GM19043 (cell line): ENCODE measurements around the gene SLC25A20.
"Not testable (repeated sequence)": the region's sequence is repeated elsewhere in the genome, so short reads cannot be mapped to it uniquely, and the experiment has no call there.

Experiments
- ATAC-seq: cut with Tn5 transposase; IDR thresholded peaks from one replicate; pipeline ENCODE4 v1.9.1; 2021; ENCODE audit warnings: low read depth; ENCODE audit not compliant: unreplicated experiment

The SLC25A20 gene, protein sequence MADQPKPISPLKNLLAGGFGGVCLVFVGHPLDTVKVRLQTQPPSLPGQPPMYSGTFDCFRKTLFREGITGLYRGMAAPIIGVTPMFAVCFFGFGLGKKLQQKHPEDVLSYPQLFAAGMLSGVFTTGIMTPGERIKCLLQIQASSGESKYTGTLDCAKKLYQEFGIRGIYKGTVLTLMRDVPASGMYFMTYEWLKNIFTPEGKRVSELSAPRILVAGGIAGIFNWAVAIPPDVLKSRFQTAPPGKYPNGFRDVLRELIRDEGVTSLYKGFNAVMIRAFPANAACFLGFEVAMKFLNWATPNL

DNA sequence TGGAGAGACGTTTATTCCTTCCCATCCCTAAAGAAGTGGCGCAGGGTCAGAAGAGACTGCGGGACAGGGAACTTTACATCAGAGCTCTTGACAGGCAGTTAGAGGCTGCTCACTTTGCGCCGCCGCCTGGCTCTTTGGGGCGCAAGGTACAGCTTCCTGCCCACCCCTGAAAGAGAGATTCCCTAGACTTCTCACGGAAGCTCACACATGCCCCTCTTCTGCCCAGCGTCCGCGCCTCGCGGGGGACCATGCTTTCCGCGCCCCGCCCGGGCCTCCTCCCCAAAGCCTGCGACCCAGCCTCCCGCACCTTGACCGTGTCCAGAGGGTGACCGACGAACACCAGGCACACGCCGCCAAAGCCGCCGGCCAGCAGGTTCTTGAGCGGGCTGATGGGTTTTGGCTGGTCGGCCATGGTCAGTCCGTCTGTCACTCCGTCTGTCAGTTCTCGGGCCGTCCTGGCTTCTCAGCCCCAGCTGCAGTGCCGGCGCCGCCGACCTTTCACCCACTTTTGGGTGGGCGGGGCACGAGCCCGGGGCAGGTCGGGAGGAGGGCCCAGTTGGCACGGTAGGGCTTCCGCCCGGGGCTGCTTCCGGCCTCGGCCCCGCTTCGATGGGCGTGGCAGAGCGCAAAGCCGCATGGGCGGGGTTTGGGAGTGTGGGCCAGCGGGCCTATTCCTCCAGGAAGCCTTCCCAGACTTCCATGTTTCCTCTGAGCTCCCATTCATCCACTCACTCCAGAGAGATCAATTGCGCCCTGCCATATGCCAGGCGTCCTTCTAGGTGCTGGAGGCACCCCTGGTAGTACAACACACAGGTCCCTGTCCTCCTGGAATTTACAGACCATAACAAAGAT lies at the start of gene SLC25A20:
SLC25A20 (minus strand) TSS at position 500 of the 852 bp plus-strand sequence; CDS start at position 412, 88 bp downstream.
- peak; percentile 88 for ATAC-seq

DNA sequence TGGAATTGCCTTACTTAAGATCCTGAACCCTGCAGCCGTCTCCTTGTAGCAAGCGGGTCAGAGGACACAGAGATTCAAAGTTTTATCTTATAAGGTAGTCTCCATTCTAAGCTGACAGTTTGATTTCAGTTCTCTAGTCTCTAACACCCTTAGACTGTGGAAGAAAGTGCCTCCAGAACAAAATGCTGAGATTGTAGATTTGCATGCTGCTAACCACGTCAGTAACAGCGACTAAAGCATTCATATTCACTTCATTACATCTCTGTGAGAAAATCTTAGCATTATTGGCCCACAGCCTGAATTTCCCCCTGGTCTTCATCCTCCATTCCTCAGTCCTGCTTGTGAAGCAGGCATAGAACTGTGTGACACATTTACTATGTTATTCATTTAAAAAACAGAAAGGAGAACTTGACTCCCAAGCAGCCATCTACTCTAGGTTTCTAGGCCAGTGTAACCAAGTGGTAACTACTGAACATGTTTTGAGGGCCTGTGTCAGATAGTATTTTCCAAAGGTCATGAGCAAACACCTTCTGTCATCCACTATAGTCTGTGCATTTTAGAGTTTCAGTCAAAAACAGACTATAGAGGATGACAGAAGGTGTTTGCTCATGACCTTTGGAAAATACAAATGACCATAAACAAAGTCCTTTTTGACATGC lies 47.3 kb upstream of the SLC25A20 start:
- ATAC-seq, result no peak

DNA sequence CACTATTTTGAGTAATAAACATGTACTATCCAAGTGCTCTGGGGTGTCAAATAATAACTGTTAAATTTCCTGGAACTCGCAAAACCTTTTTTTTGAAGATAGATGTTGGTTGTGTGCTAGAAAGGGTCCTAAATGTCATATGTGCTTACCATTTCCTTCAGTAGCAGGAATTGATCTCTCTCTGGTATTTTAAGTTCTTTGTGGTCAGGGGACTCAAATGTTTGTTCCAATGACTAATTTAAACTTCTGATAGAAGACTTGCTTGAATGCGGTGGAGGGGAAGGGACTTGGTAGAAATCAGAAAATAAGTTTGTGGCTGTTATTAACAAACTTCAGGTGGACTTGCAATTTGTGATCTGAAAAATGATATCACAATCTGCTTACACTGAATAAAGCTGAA lies 46.8 kb upstream of the SLC25A20 start:
- no peak for ATAC-seq

DNA sequence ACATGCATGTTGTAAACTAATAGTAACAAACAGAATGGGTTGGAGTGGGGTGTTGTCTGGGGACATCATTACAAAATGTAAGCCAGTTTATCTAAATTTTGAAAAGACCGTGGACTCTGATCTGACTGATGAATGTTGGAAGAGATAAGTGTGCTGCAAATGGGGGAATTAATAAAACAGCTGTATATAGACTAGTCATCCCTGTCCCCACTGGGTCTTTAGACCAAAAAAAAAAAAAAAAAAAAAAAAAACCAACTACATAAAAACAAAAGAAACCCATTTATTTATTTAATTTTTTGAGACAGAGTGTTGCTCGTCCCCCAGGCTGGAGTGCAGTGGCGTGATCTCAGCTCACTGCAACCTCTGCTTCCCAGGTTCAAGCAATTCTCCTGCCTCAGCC lies 40.0 kb upstream of the SLC25A20 start:
- ATAC-seq, result no peak

DNA sequence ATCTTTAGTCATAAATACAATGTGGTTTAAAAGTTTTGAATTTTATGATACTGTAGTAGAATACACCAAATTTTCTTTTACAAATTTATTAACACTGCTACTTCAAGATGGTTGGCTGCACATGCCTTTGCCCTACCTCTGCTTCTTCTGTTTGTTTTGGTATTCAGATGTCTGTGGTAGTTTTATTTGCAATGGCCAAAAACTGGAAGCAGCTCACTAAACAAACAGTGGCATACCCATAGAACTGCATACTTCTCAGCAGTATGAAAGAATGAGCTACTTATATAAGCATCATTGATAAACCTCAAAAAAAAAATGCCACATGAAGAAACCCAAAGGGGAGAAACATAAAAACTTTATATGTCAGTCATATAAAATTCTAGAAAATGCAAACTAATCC lies 39.5 kb upstream of the SLC25A20 start:
- ATAC-seq, result no peak

DNA sequence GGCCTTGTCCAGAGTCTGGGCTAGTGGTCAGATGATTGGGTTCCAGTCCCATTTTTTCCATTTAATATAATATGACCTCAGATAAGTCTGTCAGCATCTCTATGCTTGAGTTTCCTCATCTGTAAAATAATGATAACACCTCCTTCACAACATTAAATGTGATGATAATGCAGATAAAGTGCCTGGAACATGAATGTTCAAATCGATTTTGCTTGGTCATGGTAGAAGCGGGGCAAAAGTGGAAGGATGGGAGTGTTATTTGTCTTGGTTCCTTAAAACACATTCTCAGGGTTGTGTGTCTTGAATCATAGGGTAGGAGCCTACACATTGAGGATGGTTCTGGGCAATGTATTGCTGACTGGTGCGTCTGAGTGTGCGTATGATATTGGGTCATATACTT lies 36.8 kb upstream of the SLC25A20 start:
- no peak for ATAC-seq

DNA sequence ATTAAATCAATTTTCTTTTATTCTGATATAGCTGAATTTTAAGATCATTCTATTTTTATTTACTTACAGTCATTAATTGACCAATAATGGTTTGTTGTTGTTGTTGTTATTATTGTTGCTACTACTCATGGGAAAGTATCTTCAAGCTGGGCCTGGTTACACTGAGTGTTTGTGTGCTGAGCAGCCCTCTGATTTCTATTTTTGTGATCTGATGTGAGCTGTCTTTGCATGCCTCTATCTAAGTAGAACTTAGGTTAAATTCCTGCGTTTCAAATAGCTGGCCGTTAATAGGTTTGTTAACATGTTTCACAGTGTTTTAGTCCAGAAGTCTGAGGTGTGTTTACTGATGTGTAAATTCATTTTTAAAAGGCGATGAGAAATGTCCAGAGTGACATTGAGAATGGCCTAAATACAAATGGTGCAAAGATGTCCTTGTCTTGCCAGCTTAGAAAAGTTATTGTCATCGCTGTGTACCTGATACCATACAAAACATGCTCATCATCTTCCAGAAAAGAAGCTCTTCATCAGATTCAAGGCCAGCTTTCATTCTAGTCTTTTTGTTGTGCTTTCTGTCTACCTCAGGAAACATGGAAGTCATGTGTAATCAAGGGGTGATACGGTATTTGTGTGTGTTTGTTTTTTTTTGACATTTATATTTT lies 35.8 kb upstream of the SLC25A20 start:
- no peak for ATAC-seq

DNA sequence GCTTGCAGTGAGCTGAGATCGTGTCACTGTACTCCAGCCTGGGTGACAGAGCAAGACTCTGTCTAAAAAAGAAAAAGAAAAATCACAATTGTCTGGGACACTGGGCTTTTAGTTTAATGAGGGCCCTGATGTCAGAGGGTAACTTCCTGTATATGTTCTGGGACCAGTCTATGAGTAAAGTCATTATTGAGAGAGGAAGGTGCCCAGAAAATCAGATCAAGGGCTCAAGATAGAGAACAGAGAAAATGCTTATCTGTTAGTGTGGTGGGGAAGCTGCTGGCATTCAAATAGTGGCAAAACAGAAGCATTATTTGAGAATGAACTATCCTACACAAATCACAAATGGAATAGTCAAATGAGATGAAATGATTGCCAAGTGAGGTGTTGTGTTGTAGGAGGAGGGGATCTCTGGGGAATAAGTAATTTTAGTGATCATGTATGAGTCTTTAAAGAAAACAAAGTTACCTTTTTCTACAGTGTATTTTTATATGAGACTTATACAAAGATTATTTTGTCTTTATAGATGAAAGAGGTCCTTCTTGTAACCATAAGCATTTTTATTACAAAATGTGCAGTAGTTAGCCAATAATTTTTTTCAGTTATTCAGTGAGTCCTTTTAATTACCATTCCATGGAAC lies 33.4 kb upstream of the SLC25A20 start:
- no peak for ATAC-seq

DNA sequence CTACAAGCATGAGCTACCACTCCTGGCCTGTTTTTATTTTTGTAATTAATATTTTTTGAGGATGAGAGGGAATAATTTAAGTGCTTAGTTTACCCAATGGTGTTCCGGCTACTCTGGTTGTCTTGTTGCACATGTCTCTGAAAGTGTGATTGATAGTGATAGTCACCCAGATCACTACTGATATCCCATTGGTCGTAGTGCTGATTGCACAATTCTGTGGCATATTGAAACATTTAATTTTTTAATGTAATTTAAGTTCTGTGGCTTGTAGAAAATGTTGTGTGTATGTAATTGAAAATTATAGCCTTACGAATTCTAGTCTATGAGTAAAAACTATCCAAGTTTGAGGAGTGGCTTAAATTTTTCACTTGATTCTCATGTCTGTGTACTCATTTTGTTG lies 31.9 kb upstream of the SLC25A20 start:
- ATAC-seq, result no peak

DNA sequence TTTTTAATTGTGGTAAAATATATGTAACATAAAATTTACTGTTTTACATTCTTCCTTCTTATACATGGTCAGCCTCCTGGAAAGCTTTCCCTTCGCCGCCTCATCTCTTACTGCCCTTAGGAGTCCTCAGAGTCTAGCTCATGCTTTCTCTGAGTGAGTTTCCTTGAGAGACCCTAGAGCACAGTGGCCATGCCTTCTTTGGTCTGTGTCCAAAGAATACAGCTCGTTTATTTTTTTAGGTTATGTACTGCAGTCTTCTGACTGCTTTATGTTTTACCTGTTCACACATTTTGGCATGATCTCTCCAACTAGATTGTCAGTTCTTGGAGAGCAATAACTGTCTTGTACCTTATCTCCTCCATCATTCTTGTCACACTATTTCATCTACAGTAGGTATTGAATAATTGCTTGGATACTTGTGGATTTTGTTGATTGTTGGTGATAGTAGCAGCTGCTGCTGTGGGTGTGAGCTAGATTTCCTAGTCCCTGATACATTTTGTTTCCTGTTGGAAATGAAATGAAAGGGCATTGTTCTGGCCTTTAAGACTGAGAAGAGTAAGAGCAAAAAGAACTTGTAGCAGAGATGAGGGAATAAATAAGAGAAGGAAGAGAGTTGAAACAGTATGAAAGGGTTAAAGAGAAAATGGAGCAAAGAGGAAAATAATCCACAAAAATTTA lies 30.8 kb upstream of the SLC25A20 start:
- ATAC-seq, result no peak

DNA sequence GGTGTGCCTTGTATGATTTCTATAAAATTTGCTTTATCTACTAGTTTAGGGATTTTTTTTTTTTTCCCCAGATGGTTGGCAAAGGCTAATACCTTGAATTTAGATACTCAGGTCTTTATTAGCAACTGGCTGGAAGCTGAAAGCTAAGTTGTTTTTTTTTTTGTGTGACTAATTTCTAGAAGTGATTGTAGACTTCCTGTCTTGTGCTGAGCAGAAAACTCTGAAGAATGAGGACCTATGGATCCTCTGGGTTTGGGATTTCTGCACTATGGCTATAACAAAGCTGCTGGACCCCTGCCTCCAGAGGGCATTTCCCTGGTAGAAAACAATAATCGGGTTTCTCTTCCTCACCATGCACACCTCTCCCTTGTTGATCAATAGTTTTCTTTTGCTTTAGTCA lies 30.0 kb upstream of the SLC25A20 start:
- no peak for ATAC-seq

DNA sequence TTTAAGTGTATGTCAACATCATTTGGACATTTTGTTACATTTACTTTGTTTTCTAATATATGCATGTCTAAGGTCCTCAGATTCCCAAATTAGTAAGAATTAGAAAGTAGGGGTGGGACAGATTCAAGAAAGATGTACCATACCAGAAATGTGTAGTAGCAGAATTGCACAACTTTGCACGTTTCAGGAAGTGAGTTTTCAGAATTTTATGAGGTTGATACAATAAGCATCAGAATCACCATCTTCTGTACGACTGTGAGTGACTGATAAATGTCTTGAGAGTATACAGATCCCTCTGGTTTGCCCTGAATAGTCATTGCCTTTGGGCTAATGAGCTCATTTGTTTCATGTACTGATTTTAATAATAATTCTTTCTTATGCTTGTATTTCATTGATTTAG lies 29.2 kb upstream of the SLC25A20 start:
- no peak for ATAC-seq

DNA sequence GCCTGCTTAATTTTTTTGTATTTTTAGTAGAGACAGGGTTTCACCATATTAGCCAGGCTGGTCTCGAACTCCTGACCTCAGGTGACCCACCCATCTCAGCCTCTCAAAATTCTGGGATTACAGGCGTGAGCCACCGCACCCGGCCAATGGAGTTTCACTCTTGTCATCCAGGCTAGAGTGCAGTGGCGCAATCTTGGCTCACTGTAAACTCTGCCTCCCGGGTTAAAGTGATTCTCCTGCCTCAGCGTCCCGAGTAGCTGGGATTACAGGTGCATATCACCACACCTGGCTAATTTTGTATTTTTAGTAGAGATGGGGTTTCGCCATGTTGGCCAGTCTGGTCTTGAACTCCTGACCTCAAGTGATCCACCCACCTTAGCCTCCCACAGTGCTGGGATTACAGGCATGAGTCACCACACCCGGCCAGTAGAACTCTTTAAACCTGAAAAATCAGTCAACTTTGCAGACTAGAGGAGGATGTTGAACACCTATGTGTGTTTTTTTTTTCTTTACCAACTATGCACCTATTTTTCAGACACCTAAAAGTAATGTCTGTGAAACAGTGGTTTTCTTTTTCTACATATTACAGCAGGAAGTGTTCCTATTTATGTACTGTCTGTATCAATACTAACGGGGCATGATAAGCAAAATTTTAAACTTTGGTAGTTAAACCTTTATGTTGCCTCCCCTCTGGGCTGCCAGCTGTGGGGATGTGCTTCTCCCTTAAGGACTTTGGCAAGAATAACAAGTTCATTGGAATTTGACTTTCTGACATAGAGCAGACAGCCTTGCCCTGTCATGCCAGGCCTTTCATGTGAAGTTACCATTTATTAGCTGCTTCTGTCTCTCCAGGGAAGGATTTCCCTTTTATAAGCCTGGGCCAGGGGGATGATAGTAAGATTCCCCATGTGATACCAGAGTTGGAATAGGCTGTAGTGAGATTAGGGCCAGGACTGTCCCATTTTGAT lies 28.0 kb upstream of the SLC25A20 start:
- ATAC-seq, result no peak

DNA sequence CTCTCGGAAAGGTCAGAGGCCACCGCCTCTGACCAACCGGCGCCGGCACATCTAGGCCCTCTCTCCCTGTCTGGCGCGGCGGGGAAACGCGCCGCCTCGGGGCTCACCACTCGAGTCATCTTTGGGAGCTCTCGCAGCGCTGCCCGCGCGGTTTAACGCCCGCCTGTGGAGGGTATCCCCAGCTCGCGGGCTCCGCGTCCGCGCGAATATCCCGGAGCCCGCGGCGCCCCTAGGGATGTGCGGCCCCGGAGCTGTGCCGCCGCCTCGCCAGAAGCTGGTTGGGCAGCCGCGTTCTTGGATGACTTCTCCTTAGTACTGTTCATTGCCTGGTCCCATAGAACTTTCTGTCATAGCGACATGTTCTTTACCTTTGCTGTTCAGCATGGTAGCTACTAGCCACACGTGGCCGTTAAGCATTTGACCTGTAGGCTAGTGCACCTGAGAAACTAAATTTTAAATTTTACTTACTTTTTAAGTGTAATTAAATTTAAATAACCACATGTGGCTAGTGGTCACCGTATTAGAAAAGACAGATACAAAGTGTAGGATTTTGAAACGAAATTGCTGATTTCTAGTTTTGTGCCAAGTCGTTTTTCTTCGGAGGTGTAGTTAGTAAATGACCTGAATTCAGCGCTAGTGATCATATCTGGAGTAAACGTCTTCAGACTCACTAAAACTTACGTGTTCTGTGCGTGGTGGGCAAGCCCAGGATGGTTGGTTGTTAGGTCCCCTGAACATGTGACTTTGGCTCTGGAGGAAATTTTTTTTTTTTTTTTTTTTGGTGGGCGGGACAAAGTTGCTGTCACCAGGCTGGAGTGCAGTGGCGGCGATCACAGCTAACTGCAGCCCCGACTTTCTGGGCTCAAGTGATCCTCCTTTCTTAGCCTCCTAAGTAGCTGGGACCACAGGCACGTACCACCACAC lies 20.8 kb upstream of the SLC25A20 start:
- ATAC-seq, result peak; percentile 6

DNA sequence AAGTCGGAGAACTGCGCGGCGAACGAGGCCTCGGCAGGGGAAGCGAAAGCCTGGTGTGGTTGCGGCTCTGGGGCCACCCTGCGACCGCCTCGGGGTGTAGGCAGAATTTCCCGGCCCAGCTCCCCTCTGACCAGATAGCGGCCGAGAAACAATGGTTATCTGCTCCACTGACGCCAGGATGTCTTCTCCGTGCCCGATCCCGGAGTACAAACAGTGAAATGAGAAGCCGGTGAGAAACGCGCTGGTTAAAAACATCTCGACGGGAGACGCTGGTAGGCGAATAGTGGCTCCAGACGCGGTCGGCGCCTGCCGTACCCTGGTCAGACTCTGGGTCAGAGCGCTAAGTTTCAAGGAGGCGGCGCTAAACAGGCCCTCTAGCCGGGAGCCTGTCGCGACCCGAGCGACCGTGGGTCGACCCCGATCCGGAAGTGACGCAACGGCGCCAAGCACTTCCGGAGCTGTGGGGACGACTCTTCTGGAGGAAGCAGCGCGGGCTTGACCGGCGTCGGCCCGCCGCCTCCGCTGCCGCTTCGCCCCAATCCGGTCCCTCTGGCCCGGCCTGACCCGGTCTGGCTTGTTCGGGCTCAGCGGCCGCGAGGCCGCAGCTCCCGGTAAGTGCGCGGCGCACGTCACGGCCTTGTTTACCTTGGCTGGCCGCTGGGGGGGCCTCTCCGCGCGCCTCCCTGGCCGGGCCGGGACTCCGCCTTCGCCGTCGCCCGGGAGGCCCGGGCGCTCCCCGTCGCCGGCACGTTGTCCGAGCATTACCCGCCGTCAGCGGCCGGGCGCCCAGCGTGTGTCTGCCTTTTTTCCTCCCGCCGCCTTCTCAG lies 19.9 kb upstream of the SLC25A20 start, which contains the start of gene ARIH2:
ARIH2 (plus strand) TSS at position 455 of the 827 bp plus-strand sequence. CDS start 8,717 bp downstream, outside the sequence.
- peak; percentile 75 for ATAC-seq

DNA sequence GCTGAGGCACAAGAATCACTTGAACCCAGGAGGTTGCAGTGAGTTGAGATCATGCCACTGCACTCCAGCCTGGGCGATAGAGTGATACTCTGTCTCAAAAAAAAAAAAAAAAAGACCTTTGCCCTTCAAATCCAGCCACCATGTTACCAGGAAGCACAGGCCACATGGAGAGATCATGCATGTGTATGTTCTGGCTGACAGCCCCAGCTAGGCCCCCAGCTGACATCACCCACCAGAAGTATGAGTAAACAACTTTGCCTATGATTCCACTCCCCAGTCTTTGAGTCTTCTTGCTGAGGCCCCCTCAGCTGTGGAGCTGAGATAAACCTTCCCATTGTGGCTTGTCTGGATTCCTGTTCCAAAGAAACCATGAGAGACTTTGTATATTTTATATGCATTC lies 16.6 kb upstream of the SLC25A20 start:
- no peak for ATAC-seq

DNA sequence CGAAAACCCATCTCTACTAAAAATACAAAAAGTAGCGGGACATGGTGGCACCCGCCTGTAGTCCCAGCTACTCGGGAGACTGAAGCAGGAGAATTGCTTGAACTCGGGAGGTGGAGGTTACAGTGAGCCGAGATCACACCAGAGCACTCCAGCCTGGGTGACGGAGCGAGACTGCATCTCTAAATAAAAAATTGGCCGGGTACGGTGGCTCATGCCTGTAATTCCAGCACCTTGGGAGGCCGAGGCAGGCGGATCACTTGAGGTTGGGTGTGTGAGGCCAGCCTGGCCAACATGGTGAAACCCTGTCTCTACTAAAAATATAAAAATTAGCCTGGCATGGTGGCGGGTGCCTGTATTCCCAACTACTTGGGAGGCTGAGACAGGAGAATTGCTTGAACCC lies 8.3 kb upstream of the SLC25A20 start:
- ATAC-seq, result not testable (repeated sequence)
